CD4-positive, alpha-beta T cell treated with Interleukin-6 for 4 hours (primary cell): ENCODE data around the gene CTPS1.

Experiments
- DNase-seq: peaks from one replicate; pipeline ENCODE4 v3.0.0-alpha.2; 2020; ENCODE audit warnings: mixed read lengths

CTPS1 gene

GRCh38 chr1:40979241-40980067 lies at the start of gene CTPS1:
Gene CTPS1, plus strand, starts transcription at chr1:40979696. Its CDS starts 3,595 bp downstream, at chr1:40983291.
- peak; percentile 97 for DNase-seq

DNA sequence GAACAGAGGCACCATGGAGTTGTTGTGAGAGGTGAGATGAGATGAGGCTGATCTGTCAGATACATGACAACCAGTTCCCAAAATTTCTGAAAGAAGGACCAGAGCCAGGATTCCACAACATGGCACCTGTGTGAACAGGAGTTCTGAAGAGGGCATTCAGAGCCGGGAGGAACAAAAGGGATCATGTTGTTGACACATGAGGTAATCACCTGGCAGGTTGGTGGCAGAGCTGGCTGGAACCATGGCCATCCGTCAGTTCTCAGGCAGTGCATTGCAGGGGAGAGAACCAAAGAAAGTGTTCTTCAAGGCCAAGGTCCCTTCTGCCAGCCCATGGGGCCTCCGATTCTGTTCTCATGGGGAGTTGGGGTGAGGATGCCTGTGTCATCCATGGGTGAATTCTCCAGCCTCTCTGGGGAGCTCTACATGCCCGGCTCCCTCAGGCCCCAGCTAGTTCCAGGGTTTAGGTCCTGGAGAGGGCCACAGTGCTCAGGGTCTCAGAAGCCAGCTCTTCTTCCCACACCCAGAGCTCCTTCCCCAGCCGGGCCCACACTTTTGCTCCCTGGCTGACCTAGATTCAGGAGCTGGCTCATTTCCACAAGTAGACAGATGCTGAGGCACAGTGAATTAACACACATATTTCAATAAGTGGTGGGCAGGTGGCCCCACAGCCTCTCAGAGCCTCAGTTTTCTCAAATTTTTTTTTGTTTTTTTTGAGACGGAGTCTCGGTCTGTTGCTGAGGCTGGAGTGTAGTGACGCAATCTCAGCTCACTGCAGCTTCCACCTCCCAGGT lies 49.1 kb upstream of the CTPS1 start:
- DNase-seq = no peak

- DNase-seq = no peak
Observed at GRCh38 chr1:40931601-40932000, 47.9 kb upstream of the CTPS1 start.

GRCh38 chr1:40932006-40932405 lies 47.5 kb upstream of the CTPS1 start:
- DNase-seq = no peak

- DNase-seq = no peak
Observed at GRCh38 chr1:40936931-40937339, 42.6 kb upstream of the CTPS1 start.

GRCh38 chr1:40938393-40938792 lies 41.1 kb upstream of the CTPS1 start:
- DNase-seq = no peak

- DNase-seq = no peak
Observed at GRCh38 chr1:40939320-40940059, 40.0 kb upstream of the CTPS1 start.

GRCh38 chr1:40944326-40944725 lies 35.2 kb upstream of the CTPS1 start:
- DNase-seq = no peak

DNA sequence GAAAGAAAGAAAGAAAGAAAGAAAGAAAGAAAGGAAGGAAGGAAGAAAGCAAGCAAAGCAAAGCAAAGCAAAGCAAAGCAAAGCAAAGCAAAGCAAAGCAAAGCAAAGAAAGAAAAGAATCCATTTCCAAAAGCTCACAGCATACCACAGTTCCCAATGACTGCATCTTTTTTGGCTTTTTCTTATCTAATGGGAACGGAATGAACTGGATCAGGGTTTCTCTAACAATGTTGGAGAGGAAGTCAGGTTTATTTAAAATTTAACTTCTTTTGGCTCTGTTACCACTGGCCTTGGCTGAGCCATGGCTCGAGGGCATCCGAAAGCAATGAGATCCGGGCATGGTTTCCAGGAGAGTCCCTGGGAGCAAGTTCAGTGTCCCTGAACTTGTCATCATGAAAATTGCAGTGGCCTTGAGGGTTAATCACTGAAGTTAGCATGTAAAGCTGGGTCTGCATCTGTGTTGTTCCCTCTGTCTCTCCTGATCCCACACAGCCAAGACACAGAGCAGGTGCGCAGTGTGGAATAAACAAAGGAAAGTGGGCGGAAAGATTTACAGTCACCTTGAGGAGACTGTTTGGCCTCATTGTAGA lies 34.6 kb upstream of the CTPS1 start:
- no peak for DNase-seq

- no peak for DNase-seq
Observed at GRCh38 chr1:40945491-40945973, 34.0 kb upstream of the CTPS1 start.

DNA sequence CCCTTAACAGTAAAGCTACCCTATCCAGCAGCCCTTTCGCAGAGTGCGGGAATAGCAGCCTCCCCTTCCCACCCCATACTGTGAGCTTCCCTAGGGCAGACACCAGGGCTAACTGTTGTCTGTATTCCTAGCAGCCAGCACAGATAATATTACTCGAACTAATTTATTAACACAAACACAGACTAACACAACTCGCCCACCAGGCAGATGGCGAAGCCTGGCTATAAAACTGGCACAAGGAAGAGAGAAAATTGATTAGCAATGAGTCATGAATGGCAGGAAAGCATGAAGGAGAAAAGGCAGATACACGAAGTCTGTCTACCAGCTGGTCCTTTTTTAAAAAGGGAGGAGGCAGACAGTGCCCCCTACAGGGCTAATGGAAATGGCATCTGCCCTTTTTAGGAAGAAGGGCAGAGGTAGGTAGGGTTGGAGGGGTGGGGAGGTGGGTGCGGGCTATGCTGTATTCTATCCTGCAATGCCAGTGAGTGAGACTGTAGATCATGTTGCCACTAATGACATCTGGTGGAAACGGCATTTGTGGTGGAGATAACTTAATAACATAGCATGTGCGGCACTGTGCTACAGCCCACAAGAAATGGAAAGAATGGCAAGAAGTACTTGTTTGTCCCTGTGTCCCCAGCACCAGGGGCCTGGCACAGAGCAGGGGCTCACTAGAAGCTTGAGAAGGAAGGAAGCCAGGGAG lies 30.6 kb upstream of the CTPS1 start:
- DNase-seq = peak; percentile 55

DNA sequence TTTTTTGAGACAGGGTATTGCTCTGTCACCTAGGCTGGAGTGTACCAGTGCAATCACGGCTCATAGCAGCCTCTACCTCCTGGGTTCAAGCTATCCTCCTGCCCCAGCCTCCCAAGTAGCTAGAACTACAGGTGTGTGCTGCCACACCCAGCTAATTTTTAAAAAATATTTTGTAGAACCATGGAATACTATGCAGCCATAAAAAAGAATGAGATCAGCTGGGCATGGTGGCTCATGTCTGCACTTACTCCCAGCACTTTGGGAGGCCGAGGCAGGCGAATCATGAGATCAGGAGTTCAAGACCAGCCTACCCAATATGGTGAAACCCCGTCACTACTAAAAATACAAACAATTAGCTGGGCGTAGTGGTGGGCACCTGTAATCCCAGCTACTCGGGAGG lies 29.9 kb upstream of the CTPS1 start:
- DNase-seq = no peak

GRCh38 chr1:40951943-40952743 lies 27.4 kb upstream of the CTPS1 start:
- peak; percentile 70 for DNase-seq

GRCh38 chr1:40952744-40953315 lies 26.7 kb upstream of the CTPS1 start:
- DNase-seq = no peak

DNA sequence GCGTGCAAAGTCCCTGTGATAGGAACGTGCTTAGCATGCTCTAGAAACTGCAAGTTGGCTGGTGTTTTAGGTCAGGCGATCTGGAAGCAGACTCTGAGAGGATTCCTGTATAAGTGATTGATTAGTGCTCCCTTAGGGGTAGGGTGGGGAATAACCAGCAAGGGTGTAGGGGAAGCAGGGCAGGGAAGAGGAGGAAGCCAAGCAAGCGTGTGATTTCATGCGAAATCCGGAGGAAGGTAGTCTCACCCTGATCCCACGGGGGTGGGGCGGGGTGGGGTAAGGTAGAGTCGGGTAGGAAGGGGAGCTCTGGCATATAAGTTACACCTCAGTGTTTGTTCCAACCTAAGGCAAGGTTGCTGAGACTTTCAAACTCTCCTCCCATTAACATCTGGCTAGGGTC lies 24.9 kb upstream of the CTPS1 start:
- no peak for DNase-seq

DNA sequence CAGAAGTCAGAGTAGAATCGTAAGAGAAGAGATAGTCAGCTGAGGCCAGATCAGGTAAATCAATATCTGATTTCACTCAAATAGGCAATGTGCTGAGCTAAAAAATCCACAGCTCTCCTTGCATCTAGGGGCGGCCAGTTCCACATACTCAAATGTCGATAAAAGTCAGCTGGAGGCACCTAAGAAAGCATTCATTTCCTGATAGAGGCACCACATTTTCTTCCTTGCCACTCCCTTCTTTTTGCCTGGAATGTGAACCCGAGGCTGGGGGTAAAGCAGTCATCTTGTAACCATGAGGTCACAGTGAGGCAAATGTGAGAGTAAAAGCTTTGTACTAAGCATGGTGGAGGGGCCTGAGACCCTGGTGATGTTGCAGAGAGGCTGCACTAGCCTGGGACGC lies 24.2 kb upstream of the CTPS1 start:
- no peak for DNase-seq

GRCh38 chr1:40956407-40956806 lies 23.1 kb upstream of the CTPS1 start:
- DNase-seq = no peak

DNA sequence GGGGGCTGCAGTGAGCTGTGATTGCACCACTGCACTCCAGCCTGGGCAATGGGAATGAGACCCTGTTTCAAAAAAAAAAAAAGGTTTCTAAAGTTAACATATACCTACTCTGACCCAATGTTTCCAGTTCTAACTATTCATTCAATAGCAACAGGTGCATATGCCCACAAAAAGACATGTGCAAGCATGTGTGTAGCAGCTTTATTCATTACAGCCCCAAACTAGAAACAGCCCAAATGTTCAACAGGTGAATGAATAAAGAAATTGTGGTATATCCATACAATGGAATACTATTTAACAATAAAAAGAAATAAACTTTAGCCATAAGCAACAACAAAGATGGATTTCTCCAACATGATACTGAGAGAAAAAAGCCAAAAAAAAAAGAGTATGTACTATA lies 21.3 kb upstream of the CTPS1 start:
- DNase-seq = no peak

- no peak for DNase-seq
Observed at GRCh38 chr1:40965531-40965930, 14.0 kb upstream of the CTPS1 start.

DNA sequence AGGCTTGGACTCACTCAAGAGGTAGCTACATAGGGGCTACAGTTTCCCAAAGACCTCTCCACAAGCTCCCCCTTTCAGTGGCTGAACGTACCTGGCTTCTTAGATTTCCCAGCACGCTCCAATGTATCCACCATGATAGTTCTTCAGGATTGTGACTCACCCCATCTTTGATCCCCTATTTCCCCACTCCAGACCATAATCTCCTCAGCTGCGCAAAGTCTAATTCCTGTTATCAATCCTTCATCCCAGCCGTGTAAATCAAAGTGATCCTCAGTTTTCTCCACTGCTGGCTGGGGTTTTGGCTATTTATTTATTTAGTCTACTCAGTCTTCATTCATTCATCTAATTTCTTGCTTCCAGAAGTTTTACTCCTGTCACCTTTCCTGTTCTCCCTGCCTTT lies 13.1 kb upstream of the CTPS1 start:
- no peak for DNase-seq

- DNase-seq = no peak
Observed at GRCh38 chr1:40969445-40969844, 10.1 kb upstream of the CTPS1 start.
